ENCODE measurements around the gene WDR64.

DNA sequence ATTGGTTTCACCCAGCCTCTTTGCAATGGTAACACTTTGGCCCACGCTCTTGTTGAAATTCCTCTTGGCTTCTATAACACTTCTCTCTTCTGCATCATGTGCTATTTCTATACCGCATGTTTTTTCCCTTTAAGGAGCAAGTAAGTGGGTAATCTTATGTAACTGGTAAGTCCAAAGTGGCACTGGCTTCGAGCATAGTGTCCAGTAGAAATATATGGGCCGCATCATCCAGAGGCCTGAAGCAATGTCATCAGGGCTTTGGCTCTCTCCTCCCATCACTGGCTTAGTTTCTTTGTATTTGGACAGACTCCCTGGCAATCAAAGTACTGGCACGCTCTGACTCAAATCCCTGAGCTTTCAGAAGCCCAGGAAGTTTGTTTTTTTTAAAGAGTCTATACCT lies 29.4 kb upstream of the WDR64 start:
- TF ChIP-seq, protein P1, sequence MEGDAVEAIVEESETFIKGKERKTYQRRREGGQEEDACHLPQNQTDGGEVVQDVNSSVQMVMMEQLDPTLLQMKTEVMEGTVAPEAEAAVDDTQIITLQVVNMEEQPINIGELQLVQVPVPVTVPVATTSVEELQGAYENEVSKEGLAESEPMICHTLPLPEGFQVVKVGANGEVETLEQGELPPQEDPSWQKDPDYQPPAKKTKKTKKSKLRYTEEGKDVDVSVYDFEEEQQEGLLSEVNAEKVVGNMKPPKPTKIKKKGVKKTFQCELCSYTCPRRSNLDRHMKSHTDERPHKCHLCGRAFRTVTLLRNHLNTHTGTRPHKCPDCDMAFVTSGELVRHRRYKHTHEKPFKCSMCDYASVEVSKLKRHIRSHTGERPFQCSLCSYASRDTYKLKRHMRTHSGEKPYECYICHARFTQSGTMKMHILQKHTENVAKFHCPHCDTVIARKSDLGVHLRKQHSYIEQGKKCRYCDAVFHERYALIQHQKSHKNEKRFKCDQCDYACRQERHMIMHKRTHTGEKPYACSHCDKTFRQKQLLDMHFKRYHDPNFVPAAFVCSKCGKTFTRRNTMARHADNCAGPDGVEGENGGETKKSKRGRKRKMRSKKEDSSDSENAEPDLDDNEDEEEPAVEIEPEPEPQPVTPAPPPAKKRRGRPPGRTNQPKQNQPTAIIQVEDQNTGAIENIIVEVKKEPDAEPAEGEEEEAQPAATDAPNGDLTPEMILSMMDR (conservative IDR thresholded peaks at IDR 0.05; ENCODE audit: low read depth, low read length) = no peak
- TF ChIP-seq EZH2 (IDR thresholded peaks at IDR 0.05; ENCODE audit: borderline replicate concordance, low read depth, low read length, poor library complexity, severe bottlenecking) = no peak

Measured in A673 (cell line).